Fibroblast of lung (primary cell): Measurements from ENCODE around the gene FGFR3. TPM values are rescaled to one million over a fixed set of nuclear protein-coding genes. Genes with fewer than 3 reads are reported as not detected.

Experiments used
- DNase-seq, 2 donors: peaks; one replicate each; pipeline versions ENCODE4 v3.0.0 to v3.0.0-alpha.2; 2010; ENCODE audit warnings: low read depth in 2 of 2
- H2AFZ ChIP-seq: 2 replicates; pipeline ENCODE4 v1.5.1; 2012; ENCODE audit warnings: low read length, control low read depth, inconsistent platforms
- H3K27ac ChIP-seq: 2 replicates; pipeline ENCODE4 v1.5.1; 2011; ENCODE audit warnings: low read length, control low read depth; ENCODE audit not compliant: insufficient read depth
- H3K27me3 ChIP-seq: 2 replicates; pipeline ENCODE4 v1.5.1; 2011; ENCODE audit warnings: mild to moderate bottlenecking, low read length; ENCODE audit not compliant: control insufficient read depth, insufficient read depth
- H3K36me3 ChIP-seq: 2 replicates; pipeline ENCODE4 v1.5.1; 2011; ENCODE audit warnings: low read length; ENCODE audit not compliant: control insufficient read depth, insufficient read depth
- H3K4me1 ChIP-seq: 2 replicates; pipeline ENCODE4 v1.5.1; 2011; ENCODE audit warnings: low read length; ENCODE audit not compliant: control insufficient read depth, insufficient read depth; ENCODE audit errors: extremely low read depth
- H3K4me2 ChIP-seq: 2 replicates; pipeline ENCODE4 v1.5.1; 2011; ENCODE audit warnings: low read length, control low read depth; ENCODE audit not compliant: insufficient read depth; ENCODE audit errors: extremely low read depth
- H3K4me3 ChIP-seq, 4 experiments: fragments of 200-600 bp in 1 of 4; sonication (generic) in 1 of 4; replicated peaks in 1 of 4; 2 replicates each; pipeline ENCODE4 v1.5.1; 2011 to 2016; ENCODE audit warnings: low read length in 4 of 4, low read depth in 3 of 4, mild to moderate bottlenecking in 3 of 4, control low read depth in 2 of 4, inconsistent platforms in 1 of 4, mixed read lengths in 1 of 4; ENCODE audit not compliant: insufficient read depth in 1 of 4; ENCODE audit errors: control extremely low read depth in 1 of 4
- H3K79me2 ChIP-seq: 2 replicates; pipeline ENCODE4 v1.5.1; 2012; ENCODE audit warnings: mild to moderate bottlenecking, low read length, inconsistent platforms; ENCODE audit not compliant: control insufficient read depth, insufficient read depth
- H3K9ac ChIP-seq: 2 replicates; pipeline ENCODE4 v1.5.1; 2011; ENCODE audit warnings: mild to moderate bottlenecking, low read length, control low read depth; ENCODE audit not compliant: insufficient read depth
- H3K9me3 ChIP-seq: 2 replicates; pipeline ENCODE4 v1.5.1; 2012; ENCODE audit warnings: low read depth, low read length; ENCODE audit not compliant: control insufficient read depth, insufficient read depth
- H4K20me1 ChIP-seq: 2 replicates; pipeline ENCODE4 v1.5.1; 2011; ENCODE audit warnings: low read length; ENCODE audit not compliant: control insufficient read depth, insufficient read depth; ENCODE audit errors: extremely low read depth
- CTCF ChIP-seq, 2 donors: IDR thresholded peaks in 1 of 2; conservative IDR thresholded peaks in 1 of 2; 1 replicate in 1 of 2; 2 replicates in 1 of 2; pipeline ENCODE4 v1.5.1; 2011 to 2012; ENCODE audit warnings: low read length in 2 of 2, control low read depth in 1 of 2, inconsistent platforms in 1 of 2, low read depth in 1 of 2, mild to moderate bottlenecking in 1 of 2
- EZH2 ChIP-seq: IDR thresholded peaks from 2 replicates; pipeline ENCODE4 v1.5.1; 2012; ENCODE audit warnings: low read length, control low read depth, mild to moderate bottlenecking; ENCODE audit errors: missing control alignments
- polyA plus RNA-seq, 2 donors: library from polyadenylated mRNA; depleted of rRNA in 1 of 2; stranded (reverse) in 1 of 2; unstranded in 1 of 2; fragments of >200 nt; gene quantifications; 2 replicates each; pipeline ENCODE4 v1.2.1, GENCODE V29; 2011 to 2012; ENCODE audit warnings: missing spikeins in 1 of 2
- total RNA-seq: library from RNA; depleted of rRNA; stranded (reverse); fragments of >200 nt; gene quantifications from 2 replicates; pipeline ENCODE4 v1.2.1, GENCODE V29; 2014

FGFR3 gene
- total and polyA plus RNA-seq, 2 donors (not counting 1 experiment from before 2014, with no cell fraction given), result 0.11 to 0.33 TPM

- H3K27me3 ChIP-seq, result no peaks in the 10 kb centered on the region
- no peak overlapping the region for H3K4me2 ChIP-seq
- no peaks in the 10 kb centered on the region for H3K4me1 ChIP-seq
- no peak for TF ChIP-seq EZH2
- TF ChIP-seq CTCF (conservative IDR thresholded peaks at IDR 0.05 in 1 of 2, IDR thresholded peaks at IDR 0.05 in 1 of 2; ENCODE audit: low read depth in 1 of 2, low read length in 2 of 2), result no peak
- no peak overlapping the region for H3K9ac ChIP-seq
- no peak overlapping the region for H3K27ac ChIP-seq
- no peak overlapping the region for H2AFZ ChIP-seq
- no peak for DNase-seq
- H3K9me3 ChIP-seq, result no peaks in the 10 kb centered on the region
- peaks cover 2% of the 10 kb centered on the region for H4K20me1 ChIP-seq
- H3K79me2 ChIP-seq, result no peaks in the 10 kb centered on the region
- H3K36me3 ChIP-seq, result peaks cover 23% of the 10 kb centered on the region
- H3K4me3 ChIP-seq, result no peak overlapping the region
Observed at GRCh38 chr4:1744552-1744951, 48.5 kb upstream of the FGFR3 start.

- TF ChIP-seq EZH2 (no peak), CTCF (conservative IDR thresholded peaks at IDR 0.05 in 1 of 2, IDR thresholded peaks at IDR 0.05 in 1 of 2; ENCODE audit: low read depth in 1 of 2, low read length in 2 of 2) (no peak)
- no peak for DNase-seq
- no peaks in the 10 kb centered on the region for H3K9me3 ChIP-seq
- no peaks in the 10 kb centered on the region for H3K27me3 ChIP-seq
- no peak overlapping the region for H3K27ac ChIP-seq
- no peaks in the 10 kb centered on the region for H3K4me1 ChIP-seq
- H3K9ac ChIP-seq, result no peak overlapping the region
- H3K4me2 ChIP-seq, result no peak overlapping the region
- peaks cover 18% of the 10 kb centered on the region for H3K36me3 ChIP-seq
- peaks cover 2% of the 10 kb centered on the region for H4K20me1 ChIP-seq
- no peak overlapping the region for H2AFZ ChIP-seq
- H3K79me2 ChIP-seq, result no peaks in the 10 kb centered on the region
- no peak overlapping the region for H3K4me3 ChIP-seq
Observed at GRCh38 chr4:1745165-1745564, 47.9 kb upstream of the FGFR3 start.

- Histone ChIP-seq H3K36me3 (peaks cover 14% of the 10 kb centered on the region), H4K20me1 (peaks cover 2% of the 10 kb centered on the region), H3K9ac (no peak overlapping the region), H3K27ac (no peak overlapping the region), H3K4me2 (no peak overlapping the region), H3K27me3 (no peaks in the 10 kb centered on the region), H3K4me3 (no peak overlapping the region), H3K4me1 (no peaks in the 10 kb centered on the region), H3K9me3 (no peaks in the 10 kb centered on the region), H2AFZ (no peak overlapping the region), H3K79me2 (no peaks in the 10 kb centered on the region)
- no peak for TF ChIP-seq CTCF (conservative IDR thresholded peaks at IDR 0.05 in 1 of 2, IDR thresholded peaks at IDR 0.05 in 1 of 2; ENCODE audit: low read depth in 1 of 2, low read length in 2 of 2)
- TF ChIP-seq EZH2, result no peak
- no peak for DNase-seq
Observed at GRCh38 chr4:1745697-1746096, 47.4 kb upstream of the FGFR3 start.
